HTERT RPE-1 (cell line): Measurements from ENCODE around the gene MRPL18.
"Not testable (repeated sequence)": the region's sequence is repeated elsewhere in the genome, so short reads cannot be mapped to it uniquely, and the experiment has no call there.

Experiments used
- in situ Hi-C: fragments of 300-500 bp; cut with MboI; formaldehyde crosslinking; loops from 4 replicates; pipeline ENCODE4 v1.14.3; 2020; ENCODE audit warnings: low sequenced_read_pairs

The MRPL18 gene

GRCh38 chr6:159790149-159790955 is at the start of gene MRPL18:
TSS of gene MRPL18 (plus strand) at chr6:159790467. CDS start at chr6:159790588, 121 bp downstream.
- in situ Hi-C loops, result no loop called here

GRCh38 chr6:159742165-159742564 is 48.1 kb upstream of the MRPL18 start:
- in situ Hi-C loops, result no loop called here

GRCh38 chr6:159745081-159745480 is 45.2 kb upstream of the MRPL18 start:
- in situ Hi-C loops, result no loop called here

- in situ Hi-C loops, result no loop called here
Measured at GRCh38 chr6:159746759-159747158, 43.5 kb upstream of the MRPL18 start.

GRCh38 chr6:159748127-159748526 is 42.1 kb upstream of the MRPL18 start:
- in situ Hi-C loops, result not testable (repeated sequence)

- in situ Hi-C loops, result no loop called here
Measured at GRCh38 chr6:159751448-159751847, 38.8 kb upstream of the MRPL18 start.

GRCh38 chr6:159753081-159753872 is 37.0 kb upstream of the MRPL18 start:
- in situ Hi-C loops, result no loop called here

GRCh38 chr6:159754401-159754800 is 35.9 kb upstream of the MRPL18 start:
- in situ Hi-C loops, result no loop called here

- in situ Hi-C loops, result no loop called here
Measured at GRCh38 chr6:159754959-159755914, 35.0 kb upstream of the MRPL18 start.

- in situ Hi-C loops, result no loop called here
Measured at GRCh38 chr6:159756508-159756907, 33.8 kb upstream of the MRPL18 start.

GRCh38 chr6:159758031-159759001 is 32.0 kb upstream of the MRPL18 start:
- in situ Hi-C loops, result no loop called here

- in situ Hi-C loops, result no loop called here
Measured at GRCh38 chr6:159759645-159760044, 30.6 kb upstream of the MRPL18 start.

- in situ Hi-C loops, result no loop called here
Measured at GRCh38 chr6:159760602-159761057, 29.6 kb upstream of the MRPL18 start.

- in situ Hi-C loops, result no loop called here
Measured at GRCh38 chr6:159761129-159761872, 29.0 kb upstream of the MRPL18 start.

- in situ Hi-C loops, result no loop called here
Measured at GRCh38 chr6:159761873-159762680, 28.2 kb upstream of the MRPL18 start, which contains the start of gene ACAT2. TSS of gene ACAT2 (plus strand) at chr6:159762045. CDS start at chr6:159762088, 43 bp downstream.

- in situ Hi-C loops, result no loop called here
Measured at GRCh38 chr6:159762681-159763293, 27.5 kb upstream of the MRPL18 start.

- in situ Hi-C loops, result no loop called here
Measured at GRCh38 chr6:159766906-159767305, 23.4 kb upstream of the MRPL18 start.

GRCh38 chr6:159769470-159769869 is 20.8 kb upstream of the MRPL18 start:
- in situ Hi-C loops, result no loop called here
